HepG2 (cell line): ENCODE data around the gene NUBP2. TPM values are rescaled to one million over a fixed set of nuclear protein-coding genes. Genes with fewer than 3 reads are reported as not detected.

ENCODE experiments used
- HMGXB3 ChIP-seq: sonication (generic); formaldehyde crosslinking; IDR thresholded peaks from 2 replicates; pipeline ENCODE4 v1.4.0; 2020; ENCODE audit warnings: missing genetic modification reagents, borderline replicate concordance
- HNRNPLL ChIP-seq: fragments of 200-400 bp; formaldehyde crosslinking; IDR thresholded peaks from 2 replicates; pipeline ENCODE4 v1.6.1; 2017; ENCODE audit warnings: mild to moderate bottlenecking, low read depth, low read length; ENCODE audit not compliant: poor library complexity, severe bottlenecking
- IRX3 ChIP-seq: sonication (generic); formaldehyde crosslinking; IDR thresholded peaks from 2 replicates; pipeline ENCODE4 v1.8.1; 2023; ENCODE audit warnings: mild to moderate bottlenecking, low read depth, missing genetic modification reagents, borderline replicate concordance
- KDM1A ChIP-seq: IDR thresholded peaks from 2 replicates; pipeline ENCODE4 v1.6.1; 2016; ENCODE audit warnings: missing compliant biosample characterization
- MAX ChIP-seq: IDR thresholded peaks from 2 replicates; pipeline ENCODE4 v1.6.1; 2012; ENCODE audit warnings: inconsistent platforms
- MEIS2 ChIP-seq: sonication (generic); formaldehyde crosslinking; IDR thresholded peaks from 2 replicates; pipeline ENCODE4 v1.9.0; 2021; ENCODE audit warnings: mild to moderate bottlenecking, missing genetic modification reagents
- MYC ChIP-seq: sonication (generic); formaldehyde crosslinking; IDR thresholded peaks from 2 replicates; pipeline ENCODE4 v1.9.0; 2021; ENCODE audit warnings: missing genetic modification reagents, borderline replicate concordance
- NFATC3 ChIP-seq: sonication (generic); formaldehyde crosslinking; IDR thresholded peaks from 2 replicates; pipeline ENCODE4 v1.5.1; 2020; ENCODE audit warnings: mild to moderate bottlenecking, missing genetic modification reagents
- SRY ChIP-seq: sonication (generic); formaldehyde crosslinking; IDR thresholded peaks from 2 replicates; pipeline ENCODE4 v1.8.0; 2022; ENCODE audit warnings: mild to moderate bottlenecking, missing genetic modification reagents
- TFDP2 ChIP-seq: sonication (generic); formaldehyde crosslinking; IDR thresholded peaks from 2 replicates; pipeline ENCODE4 v1.4.0; 2020; ENCODE audit warnings: missing genetic modification reagents
- ZBTB25 ChIP-seq: IDR thresholded peaks from 2 replicates; pipeline ENCODE4 v1.6.1; 2018; ENCODE audit warnings: missing genetic modification reagents
- ZFP82 ChIP-seq: sonication (generic); formaldehyde crosslinking; IDR thresholded peaks from 2 replicates; pipeline ENCODE4 v1.5.1; 2020; ENCODE audit warnings: mild to moderate bottlenecking, missing genetic modification reagents, borderline replicate concordance
- ZNF207 ChIP-seq: fragments of 450-650 bp; IDR thresholded peaks from 2 replicates; pipeline ENCODE4 v1.6.1; 2016; ENCODE audit warnings: antibody characterized with exemption, borderline replicate concordance
- ZNF253 ChIP-seq: sonication (generic); formaldehyde crosslinking; IDR thresholded peaks from 2 replicates; pipeline ENCODE4 v1.8.0; 2022; ENCODE audit warnings: mild to moderate bottlenecking, missing genetic modification reagents, borderline replicate concordance
- ZNF674 ChIP-seq: sonication (generic); formaldehyde crosslinking; IDR thresholded peaks from 2 replicates; pipeline ENCODE4 v1.5.0; 2020; ENCODE audit warnings: low read depth, mild to moderate bottlenecking, missing genetic modification reagents
- ZNF691 ChIP-seq: sonication (generic); formaldehyde crosslinking; IDR thresholded peaks from 2 replicates; pipeline ENCODE4 v1.4.0; 2020; ENCODE audit warnings: missing genetic modification reagents, low read depth, mild to moderate bottlenecking, borderline replicate concordance
- ZNF737 ChIP-seq: sonication (generic); formaldehyde crosslinking; IDR thresholded peaks from 2 replicates; pipeline ENCODE4 v1.5.0; 2020; ENCODE audit warnings: missing genetic modification reagents, mild to moderate bottlenecking, borderline replicate concordance
- ZNF800 ChIP-seq: sonication (generic); formaldehyde crosslinking; IDR thresholded peaks from 2 replicates; pipeline ENCODE4 v1.4.0; 2020; ENCODE audit warnings: missing genetic modification reagents
- polyA plus RNA-seq, 8 experiments: library from polyadenylated mRNA; depleted of rRNA in 3 of 8; stranded (reverse) in 7 of 8; unstranded in 1 of 8; fragments of >200 nt; fragmentation: Illumina TruSeq in 4 of 8; extraction: Trizol in 4 of 8; gene quantifications; 2 replicates each; pipeline versions ENCODE4 v1.2.1 to v1.2.3, GENCODE V29; 2011 to 2016; ENCODE audit warnings: low read depth in 4 of 8, missing spikeins in 1 of 8, mixed read lengths in 1 of 8; ENCODE audit not compliant: insufficient read depth in 1 of 8
- total RNA-seq, 5 experiments: library from RNA; depleted of rRNA; stranded (reverse); fragments of >200 nt; fragmentation: Illumina TruSeq; extraction: Trizol; gene quantifications; 2 replicates each; pipeline ENCODE4 v1.2.3, GENCODE V29; 2016; ENCODE audit warnings: low read depth in 1 of 5

The NUBP2 gene
- total and polyA plus RNA-seq, 2 of the 13 experiments (the other 11 are each of a cell fraction or from before 2014, with no cell fraction given), result 25.7 to 61.5 TPM

- TF ChIP-seq KDM1A (CRISPR knock-in tag) (no peak), ZNF207 (no peak), MAX (peak; percentile 18), ZNF800 (CRISPR knock-in tag) (no peak), MYC (CRISPR knock-in tag) (peak; percentile 55; the same call in 1 of the 2 replicates), HMGXB3 (peak; percentile 59; the same call in 1 of the 2 replicates), ZNF737 (CRISPR knock-in tag) (no peak), ZBTB25 (CRISPR knock-in tag) (peak; percentile 81; the same call in 1 of the 2 replicates), HNRNPLL (peak; percentile 87), ZFP82 (no peak), ZNF253 (no peak), NFATC3 (CRISPR knock-in tag) (no peak), ZNF691 (CRISPR knock-in tag) (no peak), SRY (CRISPR knock-in tag) (no peak), IRX3 (CRISPR knock-in tag) (no peak), MEIS2 (CRISPR knock-in tag) (peak; percentile 14; the same call in 1 of the 2 replicates), TFDP2 (CRISPR knock-in tag) (peak; percentile 57), ZNF674 (no peak)
Measured at GRCh38 chr16:1782408-1783264, at the start of gene NUBP2, which contains the start of gene SPSB3 (continued).
